OCI-LY3 (cell line): Measurements from ENCODE around the gene SLC37A4.

Experiments used
- CTCF ChIP-seq: fragments of 200-600, 300-600 bp; sonication (generic); IDR thresholded peaks from 2 replicates; pipeline ENCODE4 v1.5.1; 2014; ENCODE audit warnings: antibody characterized with exemption, low read length, low read depth
- EZH2phosphoT487 ChIP-seq: fragments of 200-600 bp; shearing (Covaris generic); IDR thresholded peaks from 2 replicates; pipeline ENCODE4 v1.6.1; 2018; ENCODE audit warnings: antibody characterized with exemption, mixed run types, low read depth

- TF ChIP-seq CTCF (no peak), EZH2phosphoT487 (no peak)
These were observed 6.1 kb downstream of the SLC37A4 start for GRCh38 chr11:119024430-119025098.
